HG02973 (cell line): ENCODE results near the gene GCLC.
"Not testable (repeated sequence)": the region's sequence is repeated elsewhere in the genome, so short reads cannot be mapped to it uniquely, and the experiment has no call there.

Source experiments
- ATAC-seq: cut with Tn5 transposase; IDR thresholded peaks from one replicate; pipeline ENCODE4 v1.9.1; 2021; ENCODE audit warnings: moderate library complexity; ENCODE audit not compliant: unreplicated experiment

Gene GCLC

DNA sequence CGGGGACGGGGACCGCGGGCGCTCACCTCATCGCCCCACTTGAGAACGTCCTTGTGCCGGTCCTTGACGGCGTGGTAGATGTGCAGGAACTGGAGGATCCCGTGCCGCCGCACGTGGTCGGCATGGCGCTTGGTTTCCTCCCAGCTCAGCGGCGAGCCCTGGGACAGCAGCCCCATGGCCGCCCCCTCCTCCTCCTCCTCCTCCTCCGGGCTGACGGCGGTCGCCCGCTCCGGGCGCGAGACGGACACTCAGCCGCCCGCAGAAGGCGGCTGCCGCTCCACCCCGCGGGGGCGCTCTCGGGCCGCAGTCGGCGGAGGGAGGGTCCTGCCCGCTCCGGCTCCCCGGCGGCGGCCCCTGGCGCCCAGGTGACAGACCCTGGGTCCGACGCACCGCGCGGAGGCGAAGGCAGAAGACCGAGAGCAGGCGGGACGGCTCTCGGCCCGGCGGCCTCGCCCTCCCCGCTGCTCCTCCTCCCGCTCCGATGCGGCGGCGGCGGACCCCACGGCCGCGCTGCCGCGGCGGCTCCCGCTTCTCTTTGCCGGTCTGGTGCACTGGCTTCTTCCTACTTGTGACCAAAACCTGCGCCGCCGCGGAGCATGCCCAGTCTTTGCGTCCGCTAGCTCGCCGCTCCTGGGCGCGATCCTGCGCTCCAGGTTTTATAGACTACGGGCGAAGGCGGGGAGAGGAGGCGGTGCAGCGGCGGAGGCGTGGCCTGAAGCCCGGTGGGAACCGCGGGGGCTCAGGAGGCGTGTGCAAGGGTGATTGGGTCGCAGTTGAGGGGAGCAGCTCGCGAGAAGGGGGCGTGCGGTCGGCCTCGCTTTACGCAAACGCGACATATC, at the start of gene GCLC:
GCLC (minus strand) TSS at position 632 of the 839 bp plus-strand sequence; CDS start at position 176, 456 bp downstream.
- peak; percentile 60 for ATAC-seq

DNA sequence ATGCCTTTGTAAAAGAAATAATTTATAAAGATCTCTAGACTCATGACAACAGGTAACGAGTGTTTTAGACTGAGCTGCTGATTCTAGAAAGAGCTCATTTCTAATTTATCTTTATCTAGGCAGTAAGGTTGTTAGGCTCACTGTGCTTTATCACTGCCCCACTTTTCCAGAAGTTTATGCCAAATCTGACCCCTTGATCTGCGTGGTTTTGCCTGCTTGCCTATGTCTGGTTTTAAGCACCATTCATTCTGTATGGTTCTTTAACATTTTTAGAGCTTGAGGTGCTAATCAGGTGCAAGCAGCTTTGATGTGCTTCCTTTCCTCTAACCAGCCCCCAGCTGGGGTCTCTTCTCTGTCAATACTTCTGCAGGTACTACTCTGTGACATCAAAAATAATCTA, 49.7 kb upstream of the GCLC start:
- ATAC-seq = no peak

DNA sequence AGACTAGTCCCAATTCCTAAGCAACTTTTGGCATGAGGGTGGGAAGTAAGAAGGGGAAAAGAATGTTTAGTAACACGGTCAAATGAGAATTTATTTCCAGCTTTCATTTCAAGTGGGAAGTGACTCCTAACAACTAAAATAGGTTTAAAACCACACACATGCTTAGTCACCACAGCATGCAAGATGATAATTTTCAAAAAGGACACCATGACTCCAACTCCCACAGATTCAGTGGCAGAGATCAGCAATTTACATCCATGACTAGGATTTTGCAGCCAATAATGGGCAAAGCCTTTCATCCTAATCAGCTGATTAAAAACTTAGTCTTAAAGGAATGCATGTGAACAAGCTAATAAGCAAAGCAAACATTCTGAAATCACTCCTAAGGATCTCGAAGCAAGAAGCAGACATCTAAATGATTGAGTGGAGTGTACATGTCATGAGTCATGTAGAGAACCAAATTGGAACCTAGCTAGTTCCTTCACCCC, 48.1 kb upstream of the GCLC start:
- ATAC-seq = no peak

DNA sequence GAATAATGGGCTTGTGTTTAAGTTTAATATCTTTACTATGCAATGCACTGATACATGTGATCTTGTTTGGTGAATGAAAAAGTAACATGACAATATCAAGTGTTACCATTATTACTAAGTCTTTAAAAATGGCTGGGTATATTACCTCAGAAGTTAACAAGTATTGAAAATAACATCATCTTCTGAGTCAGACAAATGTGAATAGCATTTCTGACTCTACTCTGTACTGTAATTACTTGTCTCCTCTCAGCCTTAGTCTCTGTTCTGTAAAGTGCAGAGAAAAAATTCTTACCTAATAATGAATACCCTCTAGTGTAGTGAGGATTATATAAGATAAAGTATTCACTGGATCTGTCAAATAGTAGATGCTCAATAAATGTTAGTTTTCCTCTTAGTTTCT, 47.0 kb upstream of the GCLC start:
- peak; percentile 55 for ATAC-seq

DNA sequence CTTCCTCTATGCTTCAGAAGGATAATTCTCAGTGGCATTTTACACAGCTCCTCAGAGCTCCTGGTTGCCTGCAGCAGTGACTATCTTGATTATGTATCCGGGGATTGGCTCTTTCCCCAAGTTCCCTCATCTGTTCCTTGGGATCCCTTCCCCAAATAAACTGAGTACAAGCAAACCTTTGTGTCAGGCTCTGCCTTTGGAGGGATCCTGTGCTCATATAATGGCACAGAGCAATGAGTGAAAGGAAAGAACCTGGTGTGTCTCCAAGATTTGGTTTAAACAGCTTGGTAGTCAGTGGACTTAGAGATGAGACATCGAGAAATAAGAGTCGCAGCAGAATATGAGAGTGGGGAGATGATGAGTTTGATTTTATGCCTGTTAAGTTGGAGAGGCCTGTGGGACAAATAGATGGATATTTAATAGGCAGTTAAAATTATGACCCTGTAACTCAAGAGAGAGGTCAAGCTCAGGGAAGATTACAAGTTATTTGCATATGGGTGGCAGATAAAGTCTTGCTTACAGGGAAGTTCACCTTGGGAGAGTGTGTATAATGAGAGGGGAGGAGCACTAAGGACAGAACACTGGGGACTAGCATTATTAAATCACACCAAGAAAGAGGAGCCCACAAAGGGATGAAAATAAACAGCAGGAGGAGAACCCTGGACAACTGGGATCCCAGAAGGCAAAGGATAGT, 44.1 kb upstream of the GCLC start:
- no peak for ATAC-seq

DNA sequence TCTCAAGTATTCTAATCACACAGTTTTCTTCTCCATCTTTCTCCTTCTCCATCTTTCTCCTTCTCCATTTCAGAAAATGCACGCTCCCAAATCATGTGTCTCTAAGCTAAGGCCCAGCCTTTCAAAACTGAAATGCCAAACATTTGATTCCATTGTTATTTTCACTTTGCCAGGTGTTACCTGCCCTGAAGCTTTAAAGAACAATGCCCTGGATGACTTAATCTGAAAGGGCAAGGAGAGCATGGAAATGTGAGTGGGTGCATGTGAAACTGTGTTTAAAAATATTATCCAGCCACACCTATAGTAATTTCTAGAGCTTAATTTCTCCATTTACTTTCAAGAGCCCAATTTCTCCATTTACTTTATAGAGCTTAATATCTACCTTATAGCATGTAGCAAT, 42.4 kb upstream of the GCLC start:
- no peak for ATAC-seq

DNA sequence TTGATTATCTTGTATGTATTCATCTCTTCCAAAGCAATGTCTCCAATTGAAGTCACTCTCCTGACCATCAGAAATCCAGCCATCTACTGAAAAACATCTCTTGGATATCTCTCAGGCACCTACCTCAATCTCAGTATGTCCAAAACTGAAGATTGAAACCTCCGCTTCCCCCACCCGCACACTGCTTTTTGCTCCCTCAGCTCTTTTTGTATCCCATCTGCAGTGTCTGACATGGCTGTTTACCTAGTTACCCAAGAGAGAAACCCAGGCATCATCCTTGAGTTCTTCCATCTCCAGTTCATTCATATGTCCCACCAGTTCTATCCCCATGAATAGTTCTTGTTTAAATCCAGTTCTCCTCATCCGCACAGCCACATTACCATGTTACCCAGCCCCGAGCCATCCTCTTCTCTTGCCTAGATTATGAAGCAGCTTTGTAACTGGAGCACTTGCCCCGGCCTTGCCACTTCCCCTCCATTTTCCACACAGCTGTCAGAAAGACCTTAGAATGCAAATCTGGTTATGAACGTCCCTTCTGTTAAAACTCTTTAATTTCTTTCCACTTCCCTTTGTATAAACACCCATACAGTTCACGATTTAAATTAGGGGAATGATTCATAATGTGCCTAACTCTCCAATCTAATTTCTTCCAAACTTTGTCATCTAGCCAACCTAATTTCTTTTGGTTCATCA, 40.5 kb upstream of the GCLC start:
- ATAC-seq = no peak

DNA sequence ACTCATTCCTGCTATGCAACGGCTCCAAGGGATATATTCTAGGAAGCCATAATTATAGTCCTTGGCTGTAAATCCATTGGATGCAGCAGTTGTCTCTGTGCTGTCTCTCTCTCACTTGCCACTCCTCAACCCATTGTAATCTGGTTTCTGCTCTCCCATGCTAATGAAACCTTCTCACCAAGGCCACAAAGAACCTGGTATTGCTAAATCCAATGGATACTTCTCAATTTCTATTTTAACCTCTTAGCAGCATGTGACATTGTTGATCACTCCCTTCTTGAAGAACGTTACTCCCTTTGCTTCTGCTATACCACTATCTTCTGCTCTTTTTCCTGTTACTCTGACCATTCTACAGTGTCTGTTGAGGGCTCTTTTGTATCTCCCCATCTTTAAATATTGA, 39.8 kb upstream of the GCLC start:
- ATAC-seq = no peak

DNA sequence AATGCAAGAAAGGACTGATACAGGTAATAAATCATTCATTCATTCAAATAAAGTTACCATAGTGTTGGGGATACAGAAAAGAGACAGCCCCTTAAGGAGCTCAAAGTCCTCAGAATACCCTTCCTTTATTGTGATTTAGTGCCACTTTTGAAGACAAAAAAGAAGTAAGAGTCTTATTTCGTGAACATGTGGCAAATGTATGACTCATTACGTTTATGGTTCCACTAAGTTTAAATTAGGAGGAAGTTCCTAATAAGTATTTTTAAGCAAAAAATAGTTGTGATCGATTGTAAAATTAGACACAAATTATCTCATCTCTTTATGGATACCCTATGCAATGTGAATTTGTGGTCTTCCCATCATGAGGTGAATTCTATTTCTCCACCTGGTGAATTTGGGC, 38.5 kb upstream of the GCLC start:
- no peak for ATAC-seq

DNA sequence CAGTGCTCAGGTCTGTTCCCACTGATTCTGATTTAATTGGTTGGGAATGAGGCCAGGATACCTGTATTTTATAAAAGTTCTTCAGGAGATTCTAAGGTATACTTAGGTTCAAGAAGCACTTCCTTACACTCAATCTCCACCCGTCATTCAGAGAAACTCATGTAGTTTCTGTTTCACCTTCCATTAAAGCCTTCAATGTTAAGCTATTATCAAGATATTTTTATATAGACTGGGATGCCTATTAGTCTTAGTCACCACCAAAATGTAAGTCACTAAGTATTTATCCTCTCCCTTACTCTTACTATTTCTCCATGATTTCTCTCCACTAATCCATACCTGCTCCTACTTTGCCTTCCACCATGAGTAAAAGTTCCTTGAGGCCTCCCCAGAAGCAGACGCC, 38.1 kb upstream of the GCLC start:
- no peak for ATAC-seq

DNA sequence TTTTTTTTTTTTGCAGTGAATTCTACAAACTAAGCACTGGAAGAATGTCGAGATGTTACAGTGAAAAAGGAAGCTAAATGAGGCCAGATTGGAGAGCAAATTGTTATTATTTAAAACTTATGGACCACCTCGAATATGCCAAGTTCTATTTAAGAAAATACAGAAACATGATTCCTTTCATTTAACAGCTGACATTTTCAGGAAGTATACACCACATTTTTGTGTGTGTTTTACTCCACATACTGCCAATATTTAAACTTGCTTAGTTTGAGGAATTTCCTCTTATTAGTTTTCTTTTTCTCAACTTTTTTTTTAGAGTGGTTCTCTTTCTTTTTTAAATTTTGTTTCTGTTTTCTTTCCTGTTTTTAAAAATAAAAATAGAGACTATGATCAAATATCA, 37.0 kb upstream of the GCLC start:
- ATAC-seq = no peak

DNA sequence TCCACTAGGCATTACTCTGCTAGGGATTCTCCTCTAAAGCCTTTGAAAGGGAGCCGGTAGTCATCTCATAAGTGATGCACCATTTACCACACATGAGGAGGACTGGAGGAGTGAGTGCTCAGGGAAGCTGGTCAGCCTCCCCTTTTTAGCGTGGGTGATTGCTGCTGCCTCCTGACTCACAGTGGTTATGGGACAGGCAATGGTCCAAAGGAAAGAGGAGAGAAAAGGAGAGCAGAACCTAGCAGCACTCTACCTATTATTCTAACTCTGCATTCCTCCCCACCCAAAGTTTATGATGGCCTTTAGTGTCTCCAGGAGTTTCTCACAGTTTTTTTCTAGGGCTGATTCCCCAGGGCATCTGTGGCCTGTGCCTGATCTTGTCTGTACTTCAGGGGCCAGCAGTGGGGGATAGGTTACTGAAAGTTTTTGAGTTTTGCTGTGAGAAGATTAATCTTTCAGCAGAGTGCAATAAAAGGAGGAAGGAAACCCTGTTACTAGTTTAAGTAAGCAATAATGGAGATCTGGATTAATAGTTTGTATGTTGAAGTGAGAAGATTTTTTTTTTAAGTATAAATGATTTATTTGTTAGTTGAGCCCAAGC, 36.4 kb upstream of the GCLC start:
- ATAC-seq = no peak

DNA sequence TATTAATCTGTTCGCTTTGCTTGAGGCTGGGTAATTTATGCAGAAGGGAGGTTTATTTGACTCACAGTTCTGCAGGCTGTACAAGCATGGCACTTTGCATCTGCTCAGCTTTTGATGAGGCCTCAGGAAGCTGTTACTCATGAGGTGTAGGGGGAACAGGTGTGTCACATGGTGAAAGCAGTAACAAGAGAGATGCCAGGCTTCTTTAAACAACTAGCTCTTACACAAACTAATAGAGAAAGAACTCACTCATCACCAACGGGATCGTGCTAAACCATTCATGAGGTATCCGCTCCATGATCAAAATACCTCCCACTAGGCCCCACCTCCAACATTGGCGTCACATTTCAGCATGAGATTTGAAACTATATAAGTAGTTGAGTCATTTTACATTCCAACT, 34.4 kb upstream of the GCLC start:
- ATAC-seq = no peak

DNA sequence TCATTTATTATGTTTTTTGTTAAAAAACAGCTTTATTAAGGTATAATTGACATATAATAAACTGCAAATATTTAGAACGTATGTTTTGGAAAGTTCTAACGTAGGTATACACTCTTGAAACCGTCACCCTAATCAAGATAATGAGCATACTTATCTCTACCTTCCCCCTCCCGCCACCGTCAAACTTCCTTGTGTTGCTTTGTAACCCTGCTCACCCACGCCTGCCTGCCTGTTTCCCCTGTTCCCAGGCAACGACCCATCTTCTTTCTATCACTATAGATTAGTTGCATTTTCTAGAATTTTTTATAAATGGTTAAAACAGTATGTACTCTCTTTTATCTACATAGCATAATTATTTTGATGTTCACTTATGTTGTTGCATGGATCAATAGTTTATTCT, 33.5 kb upstream of the GCLC start:
- ATAC-seq = no peak

DNA sequence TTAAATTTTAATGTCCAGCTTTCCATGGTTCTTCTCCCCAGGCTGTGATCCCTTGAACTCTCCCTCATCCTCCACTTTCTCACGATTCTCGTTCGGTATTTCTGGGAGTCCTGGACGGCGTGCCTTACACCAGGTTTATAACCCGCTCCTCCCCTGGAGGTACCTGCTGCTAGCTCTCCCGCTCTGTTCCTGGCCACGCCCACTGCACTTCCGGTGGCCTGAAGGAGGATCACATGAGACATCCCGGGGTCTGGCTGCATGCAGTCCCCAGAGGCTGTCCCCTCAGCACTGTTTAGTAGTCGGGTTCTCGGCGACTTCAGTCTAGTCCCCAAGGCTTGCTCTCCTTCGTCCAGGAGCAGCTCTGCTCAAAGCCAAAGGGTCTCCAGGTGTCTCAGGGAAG, 28.4 kb upstream of the GCLC start:
- ATAC-seq = no peak

DNA sequence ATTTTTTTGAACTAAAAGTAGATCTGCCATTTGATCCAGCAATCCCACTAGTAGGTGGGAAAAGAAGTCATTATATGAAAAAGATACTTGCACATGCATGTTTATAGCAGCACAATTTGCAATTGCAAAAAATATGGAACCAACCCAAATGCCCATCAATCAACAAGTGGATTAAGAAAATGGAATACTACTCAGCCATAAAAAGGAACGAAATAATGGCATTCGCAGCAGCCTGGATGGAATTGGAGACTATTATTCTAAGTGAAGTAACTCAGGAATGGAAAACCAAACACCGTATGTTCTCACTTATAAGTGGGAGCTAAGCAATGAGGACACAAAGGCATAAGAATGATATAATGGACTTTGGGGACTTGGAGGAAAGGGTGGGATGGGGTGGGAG, 27.5 kb upstream of the GCLC start:
- ATAC-seq = not testable (repeated sequence)

DNA sequence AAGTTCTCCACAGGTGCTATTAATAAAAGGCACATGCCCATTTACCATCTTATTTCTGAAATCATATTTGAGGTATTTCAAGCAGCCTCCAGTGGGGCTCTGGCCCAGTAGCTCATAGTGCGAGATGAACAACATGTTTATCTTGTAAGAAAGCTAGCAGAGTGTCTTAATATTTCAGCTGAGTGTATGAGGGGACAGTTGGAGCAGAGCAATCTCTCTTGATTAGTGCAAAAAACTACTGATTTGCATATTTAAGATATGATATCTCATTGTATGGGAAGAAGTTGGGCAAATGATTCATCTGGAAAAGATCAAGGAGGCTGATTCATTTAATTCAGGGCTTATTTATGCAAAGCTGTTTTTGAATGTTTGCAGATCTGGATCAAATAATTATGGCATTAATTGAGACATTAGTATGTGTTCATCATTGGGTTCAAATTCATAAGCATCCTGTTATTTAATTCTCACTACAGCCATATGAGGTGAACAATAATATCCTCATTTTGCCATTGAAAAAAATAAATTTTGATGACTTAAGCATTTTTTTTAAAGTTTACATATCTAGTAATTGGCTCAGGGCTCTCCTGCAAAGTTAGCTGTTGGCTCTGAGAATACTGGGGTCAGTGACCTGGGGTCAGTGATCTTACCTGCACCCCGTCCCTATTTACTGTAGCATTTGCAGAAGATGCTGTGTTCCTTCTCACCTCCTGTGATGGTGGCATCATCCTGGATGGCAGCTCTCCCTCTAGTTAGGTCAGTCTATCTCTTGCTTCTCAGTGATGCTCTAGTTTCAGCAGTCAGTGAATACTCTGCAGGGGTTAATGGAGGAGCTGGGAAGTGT, 24.1 kb upstream of the GCLC start:
- no peak for ATAC-seq

DNA sequence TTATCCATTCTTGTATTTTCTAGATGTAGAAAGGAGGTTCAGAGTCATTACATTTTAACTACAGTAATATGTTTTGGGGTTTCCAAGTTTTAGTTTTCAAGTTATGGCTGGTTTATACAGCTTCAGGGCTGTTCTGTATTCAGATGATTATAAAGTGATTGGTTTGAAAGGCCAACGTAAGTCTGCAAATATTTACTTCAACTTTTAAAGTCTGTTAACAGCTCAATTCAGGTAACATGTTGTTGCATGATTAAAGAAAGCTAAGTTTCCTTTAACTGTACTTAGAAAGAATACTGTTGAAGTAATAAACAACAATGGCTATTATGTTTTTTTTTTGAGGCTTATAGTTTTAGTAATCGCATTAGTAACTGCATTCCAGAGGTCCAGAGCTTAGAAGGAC, 22.8 kb upstream of the GCLC start:
- no peak for ATAC-seq

DNA sequence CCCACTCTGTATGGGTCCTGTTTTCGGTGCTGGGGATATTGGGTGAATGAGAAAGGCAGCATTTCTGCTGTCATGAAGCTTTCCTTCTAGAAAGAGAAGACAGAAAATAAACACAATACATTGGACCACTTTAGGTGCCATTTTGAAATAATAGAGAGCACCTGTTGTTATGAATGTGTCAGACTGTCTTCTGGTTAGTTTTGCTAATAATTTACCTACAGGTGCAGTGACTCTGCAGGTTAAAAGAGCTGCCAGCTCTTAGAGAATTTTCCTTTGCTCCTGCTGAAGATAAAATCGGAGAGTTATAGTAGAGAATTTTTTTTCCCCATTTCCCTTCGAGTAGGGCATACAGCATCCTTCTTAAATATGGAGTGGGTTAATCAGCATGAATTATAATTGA, 21.9 kb upstream of the GCLC start:
- no peak for ATAC-seq

DNA sequence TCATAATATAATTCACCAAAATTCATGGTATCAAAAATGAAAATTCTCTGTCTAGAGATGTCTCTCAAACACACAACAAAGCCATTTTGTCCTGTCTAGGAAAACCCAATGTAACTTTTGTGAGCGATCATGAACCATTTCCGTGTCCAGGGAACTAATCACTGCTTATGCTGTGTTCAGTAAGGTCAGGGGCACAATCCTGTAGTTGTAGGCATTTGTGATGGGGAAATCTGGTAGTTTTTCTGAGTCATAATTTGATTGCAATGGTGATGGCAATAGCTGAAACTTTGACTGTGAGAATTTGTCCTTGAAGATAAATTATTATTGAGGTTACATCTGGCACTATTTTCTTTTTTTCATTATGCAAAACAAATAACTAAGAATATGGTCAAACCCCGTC, 21.0 kb upstream of the GCLC start:
- no peak for ATAC-seq
